Natural killer cell (primary cell): ENCODE data around the gene NF1. TPM values are rescaled to one million over a fixed set of nuclear protein-coding genes. Genes with fewer than 3 reads are reported as not detected.
"Not testable (repeated sequence)": the region's sequence is repeated elsewhere in the genome, so short reads cannot be mapped to it uniquely, and the experiment has no call there.

Experiments used
- ATAC-seq, 3 donors: fragments of 150-1000 bp in 2 of 3; fragments of 200-7000 bp in 1 of 3; cut with Tn5 transposase; 1 replicate in 1 of 3; 2 replicates in 2 of 3; pipeline ENCODE4 v1.10.0; 2021; ENCODE audit warnings: mild to moderate bottlenecking in 2 of 3, moderate library complexity in 2 of 3
- DNase-seq, 2 donors: peaks; one replicate each; pipeline versions ENCODE4 v3.0.0 to v3.0.0-alpha.2; 2013 to 2021; ENCODE audit warnings: mixed read lengths in 1 of 2
- H3K27ac ChIP-seq: one replicate; pipeline ENCODE4 v1.5.1; 2013; ENCODE audit warnings: mild to moderate bottlenecking, low read length
- H3K27me3 ChIP-seq: one replicate; pipeline ENCODE4 v1.6.1; 2013; ENCODE audit warnings: low read length; ENCODE audit not compliant: control insufficient read depth, insufficient read depth
- H3K36me3 ChIP-seq: one replicate; pipeline ENCODE4 v1.6.1; 2013; ENCODE audit warnings: low read length; ENCODE audit not compliant: control insufficient read depth, insufficient read depth
- H3K4me1 ChIP-seq: one replicate; pipeline ENCODE4 v1.6.1; 2013; ENCODE audit warnings: low read length; ENCODE audit not compliant: control insufficient read depth, insufficient read depth
- H3K4me3 ChIP-seq: one replicate; pipeline ENCODE4 v1.5.1; 2013; ENCODE audit warnings: low read length
- H3K9me3 ChIP-seq: one replicate; pipeline ENCODE4 v1.6.1; 2013; ENCODE audit warnings: low read length; ENCODE audit not compliant: control insufficient read depth, insufficient read depth
- H3K27ac Mint-ChIP-seq, 2 donors: one replicate each; pipeline ENCODE4 v1.8.0; 2022; ENCODE audit warnings: mild to moderate bottlenecking in 2 of 2, mixed read lengths in 2 of 2, moderate library complexity in 1 of 2
- H3K27me3 Mint-ChIP-seq, 2 donors: one replicate each; pipeline ENCODE4 v1.8.0; 2022; ENCODE audit warnings: low read depth in 2 of 2, mixed read lengths in 2 of 2
- H3K36me3 Mint-ChIP-seq: one replicate; pipeline ENCODE4 v1.8.0; 2022; ENCODE audit warnings: mixed read lengths
- H3K4me1 Mint-ChIP-seq, 2 donors: one replicate each; pipeline ENCODE4 v1.8.0; 2022; ENCODE audit warnings: mixed read lengths in 2 of 2
- H3K4me3 Mint-ChIP-seq: one replicate; pipeline ENCODE4 v1.8.0; 2022; ENCODE audit warnings: mild to moderate bottlenecking, moderate library complexity, mixed read lengths
- H3K9me3 Mint-ChIP-seq, 2 donors: one replicate each; pipeline ENCODE4 v1.8.0; 2022; ENCODE audit warnings: mixed read lengths in 2 of 2
- WGBS: methylation state at CpG from one replicate; pipeline ENCODE4 v1.1.7; 2013; ENCODE audit warnings: missing lambda C conversion rate; ENCODE audit not compliant: insufficient coverage; 5-methylcytosine and 5-hydroxymethylcytosine counted together
- intact Hi-C: fragments of 100-400 bp; cut with micrococcal nuclease; formaldehyde crosslinking; loops from one replicate; pipeline ENCODE4 v1.14.2; 2022
- total RNA-seq, 4 donors: library from RNA; stranded (reverse); fragments of 120-200 nt in 1 of 4; gene quantifications; one replicate each; pipeline versions ENCODE4 v1.2.3 to v1.2.4, GENCODE V29; 2013 to 2022
- TF ChIP-seq, protein P1 (sequence below): fragments of 200-600 bp; IDR thresholded peaks from one replicate; pipeline ENCODE4 v1.8.0; 2022; ENCODE audit warnings: antibody characterized with exemption

Gene NF1
- total RNA-seq, 3 donors from 2014 or later (not counting 1 experiment from before 2014, with no cell fraction given) = 30.3 to 40.7 (median 38.8) TPM

GRCh38 chr17:31339906-31340661, 245.3 kb downstream of the NF1 start:
- Histone ChIP-seq H3K27ac (no peak overlapping the region), H3K4me3 (no peak overlapping the region), H3K9me3 (no peaks in the 10 kb centered on the region), H3K36me3 (peaks cover 17% of the 10 kb centered on the region), H3K4me1 (no peaks in the 10 kb centered on the region), H3K27me3 (no peaks in the 10 kb centered on the region)
- TF ChIP-seq, protein P1, sequence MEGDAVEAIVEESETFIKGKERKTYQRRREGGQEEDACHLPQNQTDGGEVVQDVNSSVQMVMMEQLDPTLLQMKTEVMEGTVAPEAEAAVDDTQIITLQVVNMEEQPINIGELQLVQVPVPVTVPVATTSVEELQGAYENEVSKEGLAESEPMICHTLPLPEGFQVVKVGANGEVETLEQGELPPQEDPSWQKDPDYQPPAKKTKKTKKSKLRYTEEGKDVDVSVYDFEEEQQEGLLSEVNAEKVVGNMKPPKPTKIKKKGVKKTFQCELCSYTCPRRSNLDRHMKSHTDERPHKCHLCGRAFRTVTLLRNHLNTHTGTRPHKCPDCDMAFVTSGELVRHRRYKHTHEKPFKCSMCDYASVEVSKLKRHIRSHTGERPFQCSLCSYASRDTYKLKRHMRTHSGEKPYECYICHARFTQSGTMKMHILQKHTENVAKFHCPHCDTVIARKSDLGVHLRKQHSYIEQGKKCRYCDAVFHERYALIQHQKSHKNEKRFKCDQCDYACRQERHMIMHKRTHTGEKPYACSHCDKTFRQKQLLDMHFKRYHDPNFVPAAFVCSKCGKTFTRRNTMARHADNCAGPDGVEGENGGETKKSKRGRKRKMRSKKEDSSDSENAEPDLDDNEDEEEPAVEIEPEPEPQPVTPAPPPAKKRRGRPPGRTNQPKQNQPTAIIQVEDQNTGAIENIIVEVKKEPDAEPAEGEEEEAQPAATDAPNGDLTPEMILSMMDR = no peak
- intact Hi-C loops = no loop called here
- no peak overlapping the region for H3K27ac Mint-ChIP-seq
- H3K36me3 Mint-ChIP-seq = peaks cover 7% of the 10 kb centered on the region
- ATAC-seq (no peak), DNase-seq (no peak)
- no peaks in the 10 kb centered on the region for H3K9me3 Mint-ChIP-seq
- no peaks in the 10 kb centered on the region for H3K4me1 Mint-ChIP-seq
- no peak overlapping the region for H3K4me3 Mint-ChIP-seq
- WGBS = 99% methylated on average over 4 of the region's 6 CpGs
- H3K27me3 Mint-ChIP-seq = no peaks in the 10 kb centered on the region

- H3K27ac ChIP-seq, H3K4me1 Mint-ChIP-seq, DNase-seq, H3K27me3 ChIP-seq, H3K36me3 ChIP-seq, H3K27ac Mint-ChIP-seq, H3K4me3 ChIP-seq, intact Hi-C loops, H3K27me3 Mint-ChIP-seq, H3K9me3 Mint-ChIP-seq, H3K4me3 Mint-ChIP-seq, H3K4me1 ChIP-seq, H3K9me3 ChIP-seq, ATAC-seq: not testable (repeated sequence)
- whole genome bisulfite sequencing = 100% methylated on average over 3 of the region's 34 CpGs
- H3K36me3 Mint-ChIP-seq = peaks cover 13% of the 10 kb centered on the region
Measured at GRCh38 chr17:31345191-31345747, 250.5 kb downstream of the NF1 start.

DNA sequence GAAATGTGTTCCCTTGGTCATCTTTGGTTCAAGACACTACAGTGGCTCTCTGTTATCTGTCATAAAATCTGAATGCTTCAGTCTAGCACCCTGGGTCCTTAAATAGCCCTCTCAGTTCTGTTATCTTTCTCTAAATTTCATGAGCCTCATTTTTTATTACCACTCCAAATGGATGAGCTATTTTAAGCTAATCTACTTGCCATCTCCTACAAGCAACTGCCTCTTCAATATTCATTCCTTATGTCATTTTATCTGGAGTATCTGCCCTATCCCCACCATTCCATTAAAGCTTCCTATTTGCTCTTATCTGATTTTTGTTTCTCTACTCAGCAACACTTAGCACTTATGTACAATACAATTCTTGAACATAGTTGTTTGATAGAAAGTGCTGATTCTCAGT, 254.7 kb downstream of the NF1 start:
- H3K4me1 Mint-ChIP-seq = no peaks in the 10 kb centered on the region
- TF ChIP-seq, protein P1 = no peak
- no peaks in the 10 kb centered on the region for H3K9me3 ChIP-seq
- no peak overlapping the region for H3K27ac ChIP-seq
- H3K4me3 ChIP-seq = no peak overlapping the region
- peaks cover 25% of the 10 kb centered on the region for H3K36me3 Mint-ChIP-seq
- DNase-seq (no peak), ATAC-seq (no peak)
- H3K36me3 ChIP-seq = peaks cover 26% of the 10 kb centered on the region
- no peak overlapping the region for H3K27ac Mint-ChIP-seq
- H3K27me3 ChIP-seq = no peaks in the 10 kb centered on the region
- intact Hi-C loops = no loop called here
- no peaks in the 10 kb centered on the region for H3K4me1 ChIP-seq
- H3K27me3 Mint-ChIP-seq = no peaks in the 10 kb centered on the region
- H3K4me3 Mint-ChIP-seq = no peak overlapping the region
- no peaks in the 10 kb centered on the region for H3K9me3 Mint-ChIP-seq

DNA sequence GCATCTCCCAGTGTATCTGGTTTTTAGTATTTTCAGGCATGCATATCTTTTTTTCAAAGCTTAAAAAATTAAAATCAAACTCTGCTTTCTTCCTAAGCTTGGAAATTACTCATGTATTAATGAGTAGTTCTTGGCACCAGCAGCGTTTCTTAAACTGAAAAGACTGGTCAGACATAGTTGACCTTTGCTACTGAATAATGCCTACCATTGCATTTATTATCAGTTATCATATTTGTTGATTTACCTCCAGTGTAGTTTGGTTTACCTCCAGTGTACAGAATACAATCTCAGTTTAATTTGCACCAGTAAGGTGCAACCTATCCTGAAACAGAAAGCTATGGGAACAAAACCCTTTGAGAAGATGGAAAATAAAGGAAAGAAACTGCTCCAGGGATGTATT, 261.2 kb downstream of the NF1 start:
- Mint-ChIP-seq H3K27ac (no peak overlapping the region), H3K9me3 (no peaks in the 10 kb centered on the region), H3K4me3 (no peak overlapping the region), H3K36me3 (peaks cover 23% of the 10 kb centered on the region), H3K27me3 (no peaks in the 10 kb centered on the region), H3K4me1 (no peaks in the 10 kb centered on the region)
- H3K27me3 ChIP-seq = no peaks in the 10 kb centered on the region
- intact Hi-C loops = no loop called here
- H3K4me1 ChIP-seq = no peaks in the 10 kb centered on the region
- no peaks in the 10 kb centered on the region for H3K9me3 ChIP-seq
- peaks cover 56% of the 10 kb centered on the region for H3K36me3 ChIP-seq
- no peak overlapping the region for H3K4me3 ChIP-seq
- no peak for ATAC-seq
- WGBS = 88% methylated on average over 1 of the region's 1 CpG
- TF ChIP-seq, protein P1 = no peak
- no peak overlapping the region for H3K27ac ChIP-seq
- no peak for DNase-seq
